SK-N-SH (cell line): Measurements from ENCODE around the gene IWS1. TPM values are rescaled to one million over a fixed set of nuclear protein-coding genes. Genes with fewer than 3 reads are reported as not detected.

Source experiments
- CTCF ChIA-PET: fragments of 300-600, 350-600 bp; formaldehyde crosslinking; extraction: SDS; loops from one replicate; lab custom pipeline; 2021; lab: Yijun Ruan, JAX
- POLR2A ChIA-PET: fragments of 350-600 bp; sonication (Branson Sonifier 250); formaldehyde crosslinking; extraction: SDS; loops from one replicate; lab custom pipeline; 2020; ENCODE audit warnings: antibody characterized with exemption, inconsistent platforms; lab: Yijun Ruan, JAX
- DNase-seq: peaks from one replicate; pipeline ENCODE4 v3.0.0; 2012
- H2AFZ ChIP-seq: fragments of 200-600 bp; sonication (generic); 2 replicates; pipeline ENCODE4 v1.8.1; 2016; ENCODE audit warnings: antibody characterized with exemption, mild to moderate bottlenecking, low read depth
- H3F3A ChIP-seq: fragments of 200-600 bp; sonication (generic); replicated peaks from 2 replicates; pipeline ENCODE3; 2016; ENCODE audit warnings: antibody characterized with exemption, mild to moderate bottlenecking; ENCODE audit not compliant: insufficient read depth
- H3K27ac ChIP-seq, 2 experiments: fragments of 200-500 bp in 1 of 2; fragments of 200-600 bp in 1 of 2; sonication (Bioruptor generic) in 1 of 2; sonication (generic), shearing (Covaris generic) in 1 of 2; 2 replicates each; pipeline versions ENCODE4 v1.5.1 to v1.6.1; 2014 to 2016; ENCODE audit warnings: low read depth in 2 of 2, inconsistent platforms in 1 of 2, low read length in 1 of 2, mild to moderate bottlenecking in 1 of 2, mixed read lengths in 1 of 2
- H3K27me3 ChIP-seq: fragments of 200-600 bp; sonication (generic), shearing (Covaris generic); 2 replicates; pipeline ENCODE4 v1.6.1; 2016; ENCODE audit warnings: mixed run types; ENCODE audit not compliant: insufficient read depth
- H3K36me3 ChIP-seq, 2 experiments: fragments of 200-500 bp in 1 of 2; fragments of 200-600 bp in 1 of 2; sonication (Bioruptor generic) in 1 of 2; sonication (generic) in 1 of 2; replicated peaks in 1 of 2; 2 replicates each; pipeline versions ENCODE3 to v1.5.1; 2014 to 2016; ENCODE audit warnings: low read length in 1 of 2, mild to moderate bottlenecking in 1 of 2; ENCODE audit not compliant: insufficient read depth in 2 of 2, control insufficient read depth in 1 of 2
- H3K4me1 ChIP-seq, 2 experiments: fragments of 200-500 bp in 1 of 2; fragments of 200-600 bp in 1 of 2; sonication (Bioruptor generic) in 1 of 2; sonication (generic), shearing (Covaris generic) in 1 of 2; 2 replicates each; pipeline versions ENCODE4 v1.5.1 to v1.6.1; 2014 to 2016; ENCODE audit warnings: low read depth in 1 of 2, low read length in 1 of 2, mixed run types in 1 of 2; ENCODE audit not compliant: insufficient read depth in 2 of 2, control insufficient read depth in 1 of 2
- H3K4me2 ChIP-seq: fragments of 200-600 bp; sonication (generic), shearing (Covaris generic); 2 replicates; pipeline ENCODE4 v1.6.1; 2017; ENCODE audit warnings: mixed run types
- H3K4me3 ChIP-seq, 2 experiments: fragments of 200-500 bp in 1 of 2; fragments of 200-600 bp in 1 of 2; sonication (Bioruptor generic) in 1 of 2; sonication (generic), shearing (Covaris generic) in 1 of 2; 2 replicates each; pipeline versions ENCODE4 v1.5.1 to v1.8.1; 2014 to 2016; ENCODE audit warnings: low read depth in 2 of 2, inconsistent platforms in 1 of 2, low read length in 1 of 2, mild to moderate bottlenecking in 1 of 2, mixed read lengths in 1 of 2, moderate library complexity in 1 of 2
- H3K79me2 ChIP-seq: fragments of 200-600 bp; sonication (generic); 2 replicates; pipeline ENCODE4 v1.8.1; 2017; ENCODE audit warnings: mild to moderate bottlenecking; ENCODE audit not compliant: insufficient read depth
- H3K9ac ChIP-seq: fragments of 200-600 bp; sonication (generic); 2 replicates; pipeline ENCODE4 v1.6.1; 2017; ENCODE audit warnings: mixed run types
- H3K9me2 ChIP-seq: fragments of 200-600 bp; sonication (generic); 2 replicates; pipeline ENCODE4 v1.6.1; 2017; ENCODE audit warnings: mixed run types
- H3K9me3 ChIP-seq: fragments of 200-600 bp; sonication (generic); 2 replicates; pipeline ENCODE4 v1.6.1; 2017; ENCODE audit warnings: mixed run types, mild to moderate bottlenecking, moderate library complexity
- H4K20me1 ChIP-seq: fragments of 200-600 bp; sonication (generic); 2 replicates; pipeline ENCODE4 v1.6.1; 2017; ENCODE audit warnings: mild to moderate bottlenecking, mixed run types; ENCODE audit not compliant: insufficient read depth
- ELF1 ChIP-seq: IDR thresholded peaks from 2 replicates; pipeline ENCODE4 v1.4.0; 2012
- EP300 ChIP-seq, 2 experiments: IDR thresholded peaks; 2 replicates each; pipeline versions ENCODE4 v1.4.0 to v1.6.1; 2012; ENCODE audit warnings: borderline replicate concordance in 1 of 2, low read depth in 1 of 2, low read length in 1 of 2
- FOSL2 ChIP-seq: IDR thresholded peaks from 2 replicates; pipeline ENCODE4 v1.4.0; 2012; ENCODE audit warnings: low read depth, mild to moderate bottlenecking, moderate library complexity, borderline replicate concordance
- FOXJ3 ChIP-seq: sonication (generic); formaldehyde crosslinking; IDR thresholded peaks from 2 replicates; pipeline ENCODE4 v1.5.1; 2020; ENCODE audit warnings: mild to moderate bottlenecking, missing genetic modification reagents
- FOXM1 ChIP-seq: IDR thresholded peaks from 2 replicates; pipeline ENCODE4 v1.4.0; 2012; ENCODE audit warnings: low read depth, mild to moderate bottlenecking
- GATA2 ChIP-seq: sonication (generic); formaldehyde crosslinking; IDR thresholded peaks from 2 replicates; pipeline ENCODE4 v1.5.0; 2020; ENCODE audit warnings: mild to moderate bottlenecking, missing genetic modification reagents
- JUND ChIP-seq: IDR thresholded peaks from 2 replicates; pipeline ENCODE4 v1.4.0; 2012
- MXI1 ChIP-seq: IDR thresholded peaks from 2 replicates; pipeline ENCODE4 v1.6.1; 2012; ENCODE audit warnings: mild to moderate bottlenecking, low read depth, low read length, improper control_type of control experiment
- NFIC ChIP-seq: IDR thresholded peaks from 2 replicates; pipeline ENCODE4 v1.4.0; 2012; ENCODE audit warnings: borderline replicate concordance
- POLR2AphosphoS5 ChIP-seq: IDR thresholded peaks from 2 replicates; pipeline ENCODE4 v1.6.1; 2012; ENCODE audit warnings: low read depth, low read length
- RAD21 ChIP-seq: IDR thresholded peaks from 2 replicates; pipeline ENCODE4 v1.6.1; 2012; ENCODE audit warnings: mild to moderate bottlenecking, low read length
- RFX5 ChIP-seq: IDR thresholded peaks from 2 replicates; pipeline ENCODE4 v1.6.1; 2012; ENCODE audit warnings: mild to moderate bottlenecking, improper control_type of control experiment, low read length
- SMC3 ChIP-seq: IDR thresholded peaks from 2 replicates; pipeline ENCODE4 v1.6.1; 2012; ENCODE audit warnings: low read depth, low read length, improper control_type of control experiment
- TAF1 ChIP-seq: IDR thresholded peaks from 2 replicates; pipeline ENCODE4 v1.6.1; 2012; ENCODE audit warnings: low read depth, mild to moderate bottlenecking, low read length, moderate library complexity, borderline replicate concordance
- TCF12 ChIP-seq: IDR thresholded peaks from 2 replicates; pipeline ENCODE4 v1.4.0; 2012
- WGBS: methylation state at CpG from one replicate; pipeline ENCODE4 v1.1.6; 2017; ENCODE audit warnings: low lambda C conversion rate; 5-methylcytosine and 5-hydroxymethylcytosine counted together
- polyA plus RNA-seq, 3 experiments: library from polyadenylated mRNA; depleted of rRNA; stranded (reverse); fragments of >200 nt; gene quantifications; 2 replicates each; pipeline ENCODE4 v1.2.3, GENCODE V29; 2012
- TF ChIP-seq, protein P1 (sequence below): IDR thresholded peaks from 2 replicates; pipeline ENCODE4 v1.4.0; 2012; ENCODE audit warnings: low read depth
- TF ChIP-seq, protein P2 (sequence below): IDR thresholded peaks from 2 replicates; pipeline ENCODE4 v1.4.0; 2012; ENCODE audit warnings: low read depth, borderline replicate concordance
- TF ChIP-seq, protein P3 (sequence below): fragments of 150-350 bp; IDR thresholded peaks from 2 replicates; pipeline ENCODE4 v1.6.1; 2016; ENCODE audit warnings: mild to moderate bottlenecking, low read depth, low read length

IWS1 gene
- polyA plus RNA-seq, 1 of the 3 experiments (the other 2 are of a cell fraction) = 24.6 TPM

DNA sequence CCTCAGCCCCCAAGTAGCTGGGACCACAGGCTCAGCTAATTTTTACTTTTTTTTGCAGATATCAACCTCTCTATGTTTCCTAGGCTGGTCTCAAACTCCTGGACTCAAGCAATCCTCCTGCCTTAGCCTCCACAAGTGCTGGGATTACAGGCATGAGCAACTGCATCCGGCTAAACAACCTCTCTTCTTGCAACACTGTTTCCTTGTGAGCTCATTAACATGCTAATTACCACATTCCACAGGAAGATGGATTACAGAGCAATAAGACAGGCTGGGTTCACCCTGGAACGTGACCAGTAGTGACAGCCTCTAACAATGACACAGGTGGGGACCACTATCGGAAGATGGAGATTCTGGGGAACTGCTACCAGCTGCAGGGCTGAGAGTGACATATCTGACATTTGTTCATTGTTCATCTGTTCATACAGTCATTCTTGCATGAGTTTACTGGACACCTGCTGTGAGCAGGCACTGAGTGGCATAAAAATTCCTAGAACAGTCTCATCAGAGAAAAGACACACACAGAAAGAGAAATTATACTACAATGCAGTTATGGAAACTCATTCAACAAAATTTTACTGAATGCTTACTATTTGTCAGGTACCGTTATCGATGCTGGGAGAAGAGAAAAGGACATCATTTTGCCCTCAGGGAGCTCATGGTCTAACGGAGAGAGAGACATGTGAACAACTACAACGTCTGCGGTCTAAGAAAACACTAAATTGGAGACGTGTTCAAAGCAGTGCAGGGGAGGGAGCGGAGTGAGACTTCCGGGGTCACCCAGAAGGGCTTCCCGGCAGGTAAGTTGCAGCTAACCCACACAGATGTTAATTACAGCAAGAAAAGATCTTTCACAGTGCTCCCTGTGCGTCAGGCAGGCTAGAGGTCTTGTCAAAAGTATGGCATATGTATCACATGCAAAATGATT is 70.5 kb downstream of the IWS1 start:
- no peak overlapping the region for H3K9ac ChIP-seq
- H4K20me1 ChIP-seq = no peaks in the 10 kb centered on the region
- ChIA-PET CTCF (no interaction called here), POLR2A (no interaction called here)
- no peaks in the 10 kb centered on the region for H3K9me2 ChIP-seq
- no peaks in the 10 kb centered on the region for H3K9me3 ChIP-seq
- no peaks in the 10 kb centered on the region for H3F3A ChIP-seq
- no peaks in the 10 kb centered on the region; a peak in 1 of 4 replicates for H3K4me1 ChIP-seq
- 88% methylated on average over 13 of the region's 13 CpGs for WGBS
- H3K27ac ChIP-seq = no peak overlapping the region
- H3K36me3 ChIP-seq = no peaks in the 10 kb centered on the region
- no peak for DNase-seq
- no peak overlapping the region for H2AFZ ChIP-seq
- no peak overlapping the region for H3K4me3 ChIP-seq
- H3K79me2 ChIP-seq = no peaks in the 10 kb centered on the region
- no peaks in the 10 kb centered on the region for H3K27me3 ChIP-seq
- TF ChIP-seq JUND (no peak), EP300 (IDR thresholded peaks at IDR 0.05; ENCODE audit: borderline replicate concordance in 1 of 2, low read depth in 1 of 2, low read length in 1 of 2) (no peak), NFIC (no peak), GATA2 (CRISPR knock-in tag) (no peak), ELF1 (no peak), RAD21 (no peak), RFX5 (no peak), SMC3 (no peak), TCF12 (no peak), POLR2AphosphoS5 (no peak), TAF1 (no peak), FOSL2 (no peak), MXI1 (no peak), FOXJ3 (CRISPR knock-in tag) (no peak), FOXM1 (no peak)
- TF ChIP-seq, protein P1, sequence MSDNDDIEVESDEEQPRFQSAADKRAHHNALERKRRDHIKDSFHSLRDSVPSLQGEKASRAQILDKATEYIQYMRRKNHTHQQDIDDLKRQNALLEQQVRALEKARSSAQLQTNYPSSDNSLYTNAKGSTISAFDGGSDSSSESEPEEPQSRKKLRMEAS = no peak
- TF ChIP-seq, protein P2, sequence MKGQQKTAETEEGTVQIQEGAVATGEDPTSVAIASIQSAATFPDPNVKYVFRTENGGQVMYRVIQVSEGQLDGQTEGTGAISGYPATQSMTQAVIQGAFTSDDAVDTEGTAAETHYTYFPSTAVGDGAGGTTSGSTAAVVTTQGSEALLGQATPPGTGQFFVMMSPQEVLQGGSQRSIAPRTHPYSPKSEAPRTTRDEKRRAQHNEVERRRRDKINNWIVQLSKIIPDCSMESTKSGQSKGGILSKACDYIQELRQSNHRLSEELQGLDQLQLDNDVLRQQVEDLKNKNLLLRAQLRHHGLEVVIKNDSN = no peak
- TF ChIP-seq, protein P3, sequence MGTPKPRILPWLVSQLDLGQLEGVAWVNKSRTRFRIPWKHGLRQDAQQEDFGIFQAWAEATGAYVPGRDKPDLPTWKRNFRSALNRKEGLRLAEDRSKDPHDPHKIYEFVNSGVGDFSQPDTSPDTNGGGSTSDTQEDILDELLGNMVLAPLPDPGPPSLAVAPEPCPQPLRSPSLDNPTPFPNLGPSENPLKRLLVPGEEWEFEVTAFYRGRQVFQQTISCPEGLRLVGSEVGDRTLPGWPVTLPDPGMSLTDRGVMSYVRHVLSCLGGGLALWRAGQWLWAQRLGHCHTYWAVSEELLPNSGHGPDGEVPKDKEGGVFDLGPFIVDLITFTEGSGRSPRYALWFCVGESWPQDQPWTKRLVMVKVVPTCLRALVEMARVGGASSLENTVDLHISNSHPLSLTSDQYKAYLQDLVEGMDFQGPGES = no peak
- H3K4me2 ChIP-seq = no peak overlapping the region
